NCI-H510A (cell line): ENCODE data around the gene MOV10.

Experiments
- DNase-seq: peaks from one replicate; lab custom pipeline; 2025; lab: John Stamatoyannopoulos, UW

MOV10 gene

GRCh38 chr1:112735752-112736151 lies 61.3 kb downstream of the MOV10 start:
- no peak for DNase-seq

- DNase-seq: no peak
Observed at GRCh38 chr1:112737573-112737972, 63.1 kb downstream of the MOV10 start.

GRCh38 chr1:112743174-112744008 lies 68.9 kb downstream of the MOV10 start:
- DNase-seq: no peak

- DNase-seq: no peak
Observed at GRCh38 chr1:112744009-112744578, 69.6 kb downstream of the MOV10 start.

GRCh38 chr1:112748396-112748795 lies 73.9 kb downstream of the MOV10 start:
- no peak for DNase-seq
